NOMO-1 (cell line): ENCODE data around the gene POLR2C.

Source experiments
- DNase-seq, 2 experiments: peaks; one replicate each; lab custom pipeline; 2025; ENCODE audit not compliant: unreplicated experiment in 2 of 2; lab: John Stamatoyannopoulos, UW

The POLR2C gene

DNA sequence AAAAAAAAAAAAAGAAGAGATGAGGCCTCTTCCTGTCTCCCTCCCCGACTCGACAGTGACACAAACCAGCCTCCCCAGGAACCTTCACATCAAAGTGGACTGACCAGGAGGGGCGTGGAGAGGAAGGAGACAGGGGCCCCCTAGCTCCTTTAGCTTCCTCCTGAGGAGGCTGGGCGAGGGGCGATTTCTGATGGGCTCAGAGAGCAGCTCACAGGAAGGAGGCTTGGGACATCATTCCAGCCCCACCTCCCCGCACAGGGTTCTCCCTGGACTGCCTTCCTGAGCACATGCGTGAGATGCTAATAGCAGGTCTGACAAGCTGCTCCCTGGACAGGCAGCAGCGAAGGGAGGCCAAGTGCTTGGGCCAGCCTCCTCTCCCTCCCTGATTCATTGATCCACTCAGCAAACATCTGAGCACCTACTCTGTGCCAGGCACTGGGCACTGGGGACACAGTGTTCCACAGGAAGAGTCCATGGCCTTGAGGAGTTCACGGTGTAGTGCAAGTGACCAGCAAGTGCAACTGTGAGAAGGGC, 38.2 kb downstream of the POLR2C start:
- DNase-seq, result no peak

GRCh38 chr16:57501492-57501891, 39.0 kb downstream of the POLR2C start:
- DNase-seq, result no peak

GRCh38 chr16:57502048-57502775, 39.7 kb downstream of the POLR2C start:
- DNase-seq, result no peak

- DNase-seq, result no peak
Measured at GRCh38 chr16:57503366-57503765, 40.9 kb downstream of the POLR2C start.

GRCh38 chr16:57504001-57504400, 41.5 kb downstream of the POLR2C start:
- no peak for DNase-seq

DNA sequence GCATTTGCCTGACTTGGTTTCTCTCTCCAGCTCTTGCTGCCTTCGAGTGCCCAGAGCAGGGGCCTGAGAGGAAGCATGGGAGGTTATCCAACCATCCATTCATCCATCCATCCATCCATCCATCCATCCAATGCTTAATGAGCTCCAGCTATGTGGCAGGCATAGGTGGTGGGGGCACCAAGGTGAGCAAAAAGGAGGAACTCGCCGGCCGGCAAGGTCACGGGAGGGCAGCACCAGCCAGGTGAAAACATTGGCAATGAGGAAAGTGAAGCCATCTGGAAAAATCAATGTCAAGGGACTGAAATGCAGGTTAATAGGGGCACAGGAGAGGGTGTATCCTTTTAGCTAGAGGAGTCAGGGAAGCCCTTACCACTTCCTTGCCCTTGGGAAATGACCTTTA, 42.0 kb downstream of the POLR2C start:
- DNase-seq, result no peak

DNA sequence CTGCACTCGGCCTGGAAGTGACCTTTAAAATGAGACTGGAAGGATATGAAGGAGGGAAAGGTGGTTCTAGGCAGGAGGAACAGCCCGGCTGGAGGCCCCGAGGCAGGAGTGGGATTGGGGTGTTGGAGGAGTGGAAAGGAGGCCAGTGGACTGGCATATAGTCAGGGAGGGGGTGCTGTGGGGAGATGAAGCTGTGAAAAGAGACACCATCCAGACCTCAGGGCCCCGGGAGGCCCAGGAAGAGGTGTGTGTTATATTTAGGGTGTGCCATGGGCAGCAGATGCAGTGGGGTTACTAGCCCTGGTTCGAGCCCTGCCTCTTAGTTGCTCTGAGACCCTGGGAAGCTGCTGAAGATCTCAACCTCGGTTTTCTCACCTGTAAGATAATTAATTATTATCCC, 42.7 kb downstream of the POLR2C start:
- DNase-seq, result no peak

DNA sequence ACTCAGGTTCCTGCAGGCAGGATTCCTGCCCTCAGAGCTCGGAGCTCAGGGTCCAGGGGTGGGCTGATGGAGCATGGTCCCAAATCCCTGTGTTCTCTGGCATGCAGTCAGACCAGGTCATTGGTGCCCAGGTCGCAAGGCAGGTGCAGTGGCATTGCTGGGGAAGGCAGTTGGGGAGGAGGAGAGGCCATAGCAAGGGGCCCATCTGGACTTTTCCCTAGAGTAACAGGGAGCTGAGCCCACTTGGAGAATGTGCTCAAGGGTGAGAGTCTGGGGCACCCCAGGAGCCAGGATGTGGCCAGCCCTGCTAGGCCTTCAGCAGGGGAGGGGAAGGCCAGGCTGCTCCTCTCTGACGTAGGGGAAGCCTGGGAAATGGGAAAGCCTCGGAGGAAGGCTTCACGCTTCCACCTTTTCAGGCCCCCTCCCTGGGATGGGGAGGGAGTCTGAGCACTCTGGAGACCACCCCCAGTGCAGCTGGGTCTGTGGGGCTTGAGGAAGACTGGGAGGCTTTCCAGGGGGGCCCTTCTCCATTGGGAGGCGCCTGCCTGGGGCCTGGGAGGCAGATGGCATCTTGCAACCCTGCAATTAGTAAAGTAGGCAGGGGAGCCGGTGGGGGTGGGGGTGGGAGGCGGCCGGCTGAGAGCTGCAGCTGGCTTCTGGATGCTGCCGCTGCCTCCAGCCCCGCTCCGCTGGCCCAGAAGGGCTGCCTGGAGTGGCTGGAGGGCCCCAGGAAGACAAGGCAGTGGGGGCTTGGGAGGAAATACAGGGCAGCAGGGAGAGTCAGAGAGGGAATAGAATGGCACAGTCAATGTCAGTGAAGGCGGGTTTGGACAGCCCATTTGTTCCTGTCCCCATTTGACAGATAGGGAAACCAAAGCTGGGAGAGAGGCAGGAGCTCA, 44.9 kb downstream of the POLR2C start:
- DNase-seq, result no peak

DNA sequence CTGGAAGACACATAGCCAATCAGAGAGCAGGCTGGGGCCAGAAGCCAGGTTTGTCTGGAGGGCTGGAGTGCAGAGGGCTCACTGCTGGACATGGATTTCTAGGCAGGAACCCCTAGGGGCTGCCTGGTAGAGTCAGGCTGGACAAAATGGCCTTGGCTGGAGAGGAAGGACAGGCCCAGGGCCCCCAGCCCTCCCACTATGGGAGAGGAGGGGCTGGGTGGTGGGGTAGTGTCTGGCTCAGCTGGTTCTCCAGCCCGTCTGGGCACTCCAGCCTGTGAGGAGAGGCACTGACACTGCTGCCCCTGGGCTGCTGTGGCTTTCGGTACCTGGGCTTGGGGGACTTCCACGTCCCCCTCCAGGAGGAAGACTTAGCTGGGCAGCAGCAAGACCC, 45.6 kb downstream of the POLR2C start:
- DNase-seq, result no peak

- no peak for DNase-seq
Measured at GRCh38 chr16:57509231-57509923, 46.9 kb downstream of the POLR2C start.

GRCh38 chr16:57510016-57510871, 47.8 kb downstream of the POLR2C start:
- DNase-seq, result no peak

- DNase-seq, result no peak
Measured at GRCh38 chr16:57512296-57513001, 50.0 kb downstream of the POLR2C start.

DNA sequence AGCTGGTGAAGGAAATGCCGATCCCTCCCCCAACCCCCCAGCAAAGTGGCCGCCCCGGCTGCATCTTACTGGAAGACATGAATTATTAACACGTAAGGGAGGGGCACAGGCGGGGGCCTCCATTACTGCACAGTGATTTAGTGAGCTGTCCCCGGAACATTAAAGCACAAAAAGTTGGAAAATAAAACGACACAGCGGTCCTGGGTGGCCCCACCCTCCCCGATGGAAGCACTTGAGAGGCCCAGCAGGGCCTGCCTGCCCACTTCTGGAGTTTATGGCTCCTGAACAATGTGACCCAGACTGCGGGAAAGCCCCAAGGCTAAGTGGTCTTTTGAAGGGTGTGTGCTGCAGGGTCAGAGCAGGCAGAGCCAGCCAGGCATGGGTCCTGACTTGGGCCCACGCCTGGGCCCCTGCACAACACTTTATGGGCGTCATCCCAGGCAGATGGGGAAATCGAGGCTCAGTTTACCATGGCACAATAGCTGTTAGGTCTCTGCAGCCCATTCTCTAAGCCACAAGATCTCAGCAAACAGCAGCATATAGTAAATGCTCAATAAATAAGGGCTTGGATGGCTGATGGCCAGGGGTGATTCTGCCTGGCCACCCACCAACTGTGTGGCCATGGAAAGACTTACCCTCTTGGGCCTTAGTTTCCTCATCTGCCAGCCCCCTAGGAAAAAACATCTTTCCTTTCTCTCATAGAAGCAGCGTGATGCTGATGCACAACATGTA, 51.1 kb downstream of the POLR2C start:
- no peak for DNase-seq

- DNase-seq, result no peak
Measured at GRCh38 chr16:57514371-57514770, 51.9 kb downstream of the POLR2C start.

DNA sequence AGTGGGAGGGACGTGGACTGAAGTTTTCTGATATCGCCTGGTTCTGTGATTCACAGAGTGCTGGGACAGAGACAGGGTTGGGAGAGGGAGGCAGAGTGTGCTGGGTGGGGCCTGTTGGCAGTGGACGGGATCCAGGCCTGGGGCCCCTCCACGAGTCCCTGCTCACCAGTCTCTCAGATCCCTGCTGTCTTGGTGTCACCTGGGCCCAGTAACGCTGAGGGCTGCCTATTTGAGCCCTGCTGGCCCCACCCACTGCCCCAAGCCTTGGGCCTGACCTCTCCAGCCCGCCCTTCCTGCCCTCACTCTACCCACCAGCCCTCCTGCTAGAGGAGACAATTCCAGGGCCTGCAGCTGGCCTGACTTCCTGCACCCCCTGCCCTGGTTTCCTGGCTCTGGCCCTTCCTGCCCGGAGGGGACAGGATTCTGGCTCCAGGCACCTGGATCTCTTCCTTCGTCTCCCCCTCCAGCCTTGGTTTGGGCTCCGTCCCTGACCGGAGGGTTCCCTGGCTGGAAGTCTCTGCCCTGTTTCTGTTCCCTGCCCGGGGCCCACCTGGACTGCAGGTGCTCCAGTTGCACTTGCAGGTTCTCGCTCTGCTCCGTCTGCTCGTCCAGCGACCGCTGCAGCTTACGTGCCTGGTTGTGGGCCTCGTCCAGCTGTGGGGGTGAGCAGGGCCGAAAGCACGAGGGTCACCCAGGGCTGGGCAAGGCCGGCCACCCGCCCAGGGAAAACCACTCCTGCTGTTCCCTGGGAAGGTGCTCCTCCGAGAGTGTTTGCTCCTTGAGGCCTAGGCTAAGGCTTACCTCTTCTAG, 52.5 kb downstream of the POLR2C start:
- DNase-seq, result no peak

DNA sequence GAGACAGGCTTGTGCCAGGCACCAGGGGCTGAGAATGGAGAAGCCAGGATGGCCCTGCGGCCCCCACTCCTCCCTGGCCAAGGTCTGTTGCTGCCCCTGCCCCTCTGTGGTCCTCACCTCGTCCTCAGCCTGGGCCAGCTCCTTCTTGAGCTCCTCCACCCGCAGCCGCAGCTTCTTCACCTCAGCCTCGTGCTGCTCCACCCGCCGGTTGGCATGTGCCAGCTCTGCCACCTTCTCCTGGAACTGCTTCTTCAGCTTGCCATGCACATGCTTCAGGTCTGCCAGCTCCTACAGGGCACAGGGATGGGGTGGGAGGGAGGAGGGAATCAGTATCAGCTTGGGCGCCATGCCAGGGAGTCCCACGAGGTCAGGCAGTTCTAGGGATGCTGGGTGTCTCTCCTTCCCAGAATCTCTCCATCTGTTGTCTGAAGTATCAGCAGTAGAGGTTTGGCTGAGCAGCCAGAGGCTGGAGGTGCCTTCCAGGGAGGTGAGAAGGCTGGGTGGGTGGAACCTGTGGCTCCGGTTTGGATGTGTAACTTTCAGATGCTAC, 53.8 kb downstream of the POLR2C start:
- DNase-seq, result no peak

- DNase-seq, result no peak
Measured at GRCh38 chr16:57516773-57517172, 54.3 kb downstream of the POLR2C start.
